Right hindlimb (tissue), 1 donor: Measurements from ENCODE around the gene CBR3.
"Not testable (repeated sequence)": the region's sequence is repeated elsewhere in the genome, so short reads cannot be mapped to it uniquely, and the experiment has no call there.

Experiments
- DNase-seq: peaks from one replicate; pipeline ENCODE4 v3.0.0-alpha.2; 2018

CBR3 gene

DNA sequence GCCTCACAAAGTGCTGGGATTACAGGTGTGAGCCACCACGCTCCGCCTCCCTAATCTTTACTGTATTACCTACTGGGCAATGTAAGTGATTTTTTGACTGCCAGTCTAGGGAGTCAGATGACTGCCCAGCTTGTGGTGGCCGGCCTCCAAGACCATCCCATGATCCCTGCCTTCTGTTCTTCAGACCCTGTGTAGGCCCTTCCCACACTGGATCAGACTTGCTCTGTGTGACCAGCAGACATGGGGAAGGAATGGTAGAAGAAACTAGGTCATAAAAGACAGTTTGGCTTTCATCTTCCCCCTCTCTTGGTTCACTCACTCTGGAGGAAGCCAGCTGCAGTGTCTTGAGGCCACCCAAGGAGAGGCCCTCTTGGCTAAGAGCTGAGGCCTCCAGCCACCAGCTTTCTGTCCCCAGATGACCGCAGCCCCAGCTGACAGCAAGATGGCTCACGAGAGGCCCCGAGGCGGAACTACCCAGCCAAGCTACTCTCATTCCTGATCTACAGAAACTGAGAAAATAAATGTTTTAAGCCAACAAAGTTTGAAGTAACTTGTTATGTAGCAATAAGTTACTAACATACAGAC lies 14.5 kb upstream of the CBR3 start:
- no peak for DNase-seq

DNA sequence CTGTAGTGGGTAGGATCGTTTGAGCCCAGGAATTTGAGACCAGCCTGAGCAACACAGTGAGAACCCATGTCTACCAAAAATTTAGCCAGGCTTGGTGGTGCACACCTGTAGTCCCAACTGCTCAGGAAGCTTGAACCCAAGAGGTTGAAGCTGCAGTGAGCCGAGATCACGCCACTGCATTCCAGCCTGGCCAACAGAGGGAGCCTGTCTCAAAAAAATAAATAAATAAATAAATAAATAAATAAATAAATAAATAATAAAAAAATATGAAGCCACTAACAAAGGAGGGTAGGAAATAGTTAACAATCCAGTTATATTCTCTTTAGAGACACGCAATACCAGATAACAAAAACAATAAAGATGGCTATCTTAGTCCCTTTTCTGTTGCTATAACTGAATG lies 11.9 kb upstream of the CBR3 start:
- no peak for DNase-seq

DNA sequence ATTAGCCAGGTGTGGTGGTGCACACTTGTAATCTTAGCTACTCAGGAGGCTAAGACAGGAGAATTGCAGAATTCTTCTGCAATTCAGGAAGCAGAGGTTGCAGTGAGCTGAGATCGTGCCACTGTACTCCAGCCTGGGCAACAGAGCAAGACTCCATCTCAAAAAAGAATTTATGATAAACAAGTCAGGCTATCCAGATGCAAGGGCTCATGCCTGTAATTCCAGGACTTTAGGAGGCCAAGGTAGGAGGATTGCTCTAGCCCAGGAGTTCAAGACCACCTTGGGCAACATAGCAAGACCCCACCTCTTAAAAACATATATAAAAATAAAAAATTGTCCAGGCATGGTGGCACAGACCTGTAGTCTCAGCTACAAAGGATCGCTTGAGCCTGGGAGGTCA lies 10.5 kb upstream of the CBR3 start:
- no peak for DNase-seq

DNA sequence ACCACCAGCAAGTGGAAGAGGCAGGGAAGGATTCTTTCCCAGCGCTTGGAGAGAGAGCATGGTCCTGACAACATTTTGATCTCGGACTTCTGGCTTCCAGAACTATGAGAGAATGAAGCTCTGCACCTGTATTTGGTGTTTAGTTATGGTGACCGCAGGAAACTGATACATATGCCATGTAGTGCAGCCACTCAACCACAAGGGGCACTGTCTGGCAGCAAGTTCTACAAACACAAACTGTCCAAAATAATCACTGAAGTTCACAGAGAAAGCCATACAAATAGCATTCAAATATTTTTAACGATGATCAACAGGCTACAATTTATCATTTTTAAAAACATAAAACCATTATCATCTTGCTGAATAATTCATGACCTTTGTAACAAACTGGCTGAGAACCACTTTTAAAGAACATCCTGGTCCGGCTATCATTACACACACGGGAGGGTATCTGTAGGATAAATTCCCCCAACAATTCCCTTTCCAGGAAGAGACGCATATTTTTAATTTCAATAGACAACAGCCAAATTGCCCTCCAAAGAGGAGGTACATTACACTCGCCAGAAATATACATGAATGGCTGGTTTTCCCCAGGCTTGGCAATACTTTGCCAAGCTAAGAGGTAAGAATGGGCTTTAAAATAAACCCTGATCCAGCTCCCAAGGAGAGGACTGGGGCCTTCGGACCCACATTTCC lies 9.2 kb upstream of the CBR3 start:
- no peak for DNase-seq

DNA sequence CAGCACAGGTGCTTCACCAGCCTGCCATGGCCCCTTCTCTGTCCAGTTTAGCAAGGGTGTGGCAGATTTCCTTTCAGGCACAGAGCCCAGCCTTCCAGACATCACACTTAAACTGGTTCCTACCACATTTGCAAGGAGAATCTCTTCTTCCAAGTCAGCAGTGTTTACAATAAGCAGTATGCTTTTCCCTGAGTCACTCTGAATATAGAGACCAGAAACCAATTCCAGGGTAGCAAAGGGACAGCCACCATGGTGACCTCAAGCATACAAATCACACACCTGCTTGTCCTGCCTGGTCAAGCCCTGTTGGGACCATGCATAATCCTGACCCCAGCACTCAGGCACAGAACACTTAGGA lies 8.7 kb upstream of the CBR3 start:
- DNase-seq: no peak

DNA sequence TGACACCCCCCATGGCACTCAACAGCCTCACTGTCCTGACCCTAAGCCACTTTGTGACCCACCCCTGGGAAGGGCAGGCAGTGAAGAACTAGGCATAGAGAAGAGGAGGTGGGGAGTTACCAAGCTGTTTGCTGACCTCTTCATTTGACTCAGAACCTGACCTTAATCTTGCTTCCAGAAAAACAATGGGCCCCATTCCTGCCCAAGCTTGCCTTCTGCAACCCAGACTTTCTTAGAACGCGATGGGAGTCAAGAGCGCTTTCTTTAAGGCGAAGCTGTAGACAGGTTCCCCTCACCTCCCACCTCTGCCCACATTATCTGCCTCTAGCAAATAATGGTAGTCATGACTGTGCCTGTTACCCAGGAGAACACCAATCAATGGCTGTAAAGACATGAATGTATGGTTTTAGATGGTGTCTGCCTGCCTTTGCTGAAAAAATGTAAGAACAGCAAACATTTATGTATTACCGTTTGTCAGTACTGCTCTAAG lies 8.2 kb upstream of the CBR3 start:
- DNase-seq: no peak

DNA sequence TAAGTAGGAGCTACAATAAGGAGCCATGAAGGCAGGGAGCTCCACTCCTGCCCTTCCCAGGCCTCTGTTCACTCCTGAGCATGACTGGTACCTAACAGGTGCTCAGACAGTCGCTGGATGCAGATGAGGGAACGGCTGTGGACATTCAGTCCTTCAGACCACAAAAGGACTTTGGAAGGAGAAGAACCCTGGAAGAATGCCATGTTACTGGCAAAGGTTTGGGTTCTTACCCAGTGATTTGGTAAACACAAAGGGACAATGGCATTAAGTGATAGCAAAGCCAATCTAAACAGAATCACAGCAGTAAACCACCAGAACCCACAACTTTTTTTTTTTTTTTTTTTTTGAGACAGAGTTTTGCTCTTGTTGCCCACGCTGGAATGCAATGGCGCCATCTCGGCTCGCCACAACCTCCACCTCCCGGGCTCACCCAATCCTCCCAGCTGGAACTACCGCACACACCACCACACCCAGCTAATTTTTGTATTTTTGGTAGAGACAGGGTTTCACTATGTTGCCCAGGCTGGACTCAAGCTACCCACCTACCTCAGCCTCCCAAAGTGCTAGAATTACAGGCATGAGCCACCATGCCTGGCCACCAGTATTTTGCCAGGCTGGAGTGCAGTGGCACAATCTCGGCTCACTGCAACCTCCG lies 7.5 kb upstream of the CBR3 start:
- DNase-seq: no peak

DNA sequence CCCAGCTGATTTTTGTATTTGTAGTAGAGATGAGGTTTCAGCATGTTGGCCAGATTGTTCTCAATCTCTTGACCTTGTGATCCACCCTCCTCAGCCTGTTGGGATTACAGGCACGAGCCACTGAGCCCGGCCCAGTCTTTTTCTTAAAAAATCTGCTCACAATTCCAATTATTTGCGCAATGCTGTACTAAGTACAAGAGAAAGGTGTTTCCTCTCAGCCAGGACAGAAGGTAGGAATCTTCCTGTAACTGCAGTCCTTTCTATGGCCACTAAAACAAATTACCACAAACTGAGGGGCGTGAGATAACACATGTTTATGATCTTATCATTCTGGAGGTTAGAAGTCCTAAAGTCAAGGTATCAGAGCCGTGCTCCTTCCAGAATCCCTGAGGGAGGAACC lies 6.9 kb upstream of the CBR3 start:
- DNase-seq: no peak

DNA sequence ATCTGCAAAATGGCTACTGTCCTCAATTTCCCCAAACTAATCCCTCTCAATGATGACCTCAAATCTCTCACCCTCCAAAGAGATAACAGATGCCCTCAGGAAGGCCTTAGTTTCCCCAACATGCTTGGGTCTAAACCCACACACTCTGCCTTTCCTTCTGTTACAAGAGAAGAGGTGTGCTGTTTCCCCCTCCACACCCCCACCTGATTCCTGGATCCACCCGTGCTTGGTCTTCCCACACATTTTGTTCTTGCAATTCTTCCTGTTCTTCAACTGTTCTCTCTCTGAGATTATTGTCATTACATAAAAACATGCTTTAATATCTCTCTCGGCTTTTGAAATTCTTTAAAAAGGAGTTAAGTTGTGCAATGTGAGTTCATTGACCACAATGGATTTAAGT lies 5.7 kb upstream of the CBR3 start:
- DNase-seq: no peak

DNA sequence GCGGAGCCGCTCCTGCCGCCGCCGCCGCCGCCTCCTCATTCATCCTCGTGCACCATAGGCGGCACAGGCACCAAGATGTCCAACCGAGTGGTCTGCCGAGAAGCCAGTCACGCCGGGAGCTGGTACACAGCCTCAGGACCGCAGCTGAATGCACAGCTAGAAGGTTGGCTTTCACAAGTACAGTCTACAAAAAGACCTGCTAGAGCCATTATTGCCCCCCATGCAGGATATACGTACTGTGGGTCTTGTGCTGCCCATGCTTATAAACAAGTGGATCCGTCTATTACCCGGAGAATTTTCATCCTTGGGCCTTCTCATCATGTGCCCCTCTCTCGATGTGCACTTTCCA lies 4.5 kb upstream of the CBR3 start:
- DNase-seq: not testable (repeated sequence)

DNA sequence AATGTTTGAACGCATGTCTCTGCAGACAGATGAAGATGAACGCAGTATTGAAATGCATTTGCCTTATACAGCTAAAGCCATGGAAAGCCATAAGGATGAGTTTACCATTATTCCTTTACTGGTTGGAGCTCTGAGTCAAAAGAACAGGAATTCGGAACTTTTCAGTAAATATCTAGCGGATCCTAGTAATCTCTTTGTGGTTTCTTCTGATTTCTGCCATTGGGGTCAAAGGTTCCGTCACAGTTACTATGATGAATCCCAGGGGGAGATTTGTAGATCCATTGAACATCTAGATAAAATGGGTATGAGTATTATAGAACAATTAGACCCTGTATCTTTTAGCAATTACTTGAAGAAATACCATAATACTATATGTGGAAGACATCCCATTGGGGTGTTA lies 4.0 kb upstream of the CBR3 start:
- DNase-seq: not testable (repeated sequence)

DNA sequence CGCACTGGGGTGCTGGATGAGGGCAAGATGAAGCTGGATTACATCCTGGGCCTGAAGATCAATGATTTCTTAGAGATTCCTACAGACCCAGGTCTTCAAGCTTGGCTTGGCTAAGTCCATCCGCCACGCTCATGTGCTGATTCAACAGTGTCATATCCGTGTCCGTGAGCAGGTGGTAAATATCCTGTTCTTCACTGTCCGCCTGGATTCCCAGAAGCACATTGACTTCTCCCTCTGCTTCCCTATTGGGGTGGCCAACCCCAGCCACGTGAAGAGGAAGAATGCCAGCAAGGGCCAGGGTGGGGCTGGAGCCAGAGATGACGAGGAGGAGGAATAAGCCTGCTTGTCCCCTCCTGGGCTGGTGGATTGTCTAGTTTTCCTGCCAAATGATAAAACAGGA lies 2.2 kb upstream of the CBR3 start:
- DNase-seq: no peak

DNA sequence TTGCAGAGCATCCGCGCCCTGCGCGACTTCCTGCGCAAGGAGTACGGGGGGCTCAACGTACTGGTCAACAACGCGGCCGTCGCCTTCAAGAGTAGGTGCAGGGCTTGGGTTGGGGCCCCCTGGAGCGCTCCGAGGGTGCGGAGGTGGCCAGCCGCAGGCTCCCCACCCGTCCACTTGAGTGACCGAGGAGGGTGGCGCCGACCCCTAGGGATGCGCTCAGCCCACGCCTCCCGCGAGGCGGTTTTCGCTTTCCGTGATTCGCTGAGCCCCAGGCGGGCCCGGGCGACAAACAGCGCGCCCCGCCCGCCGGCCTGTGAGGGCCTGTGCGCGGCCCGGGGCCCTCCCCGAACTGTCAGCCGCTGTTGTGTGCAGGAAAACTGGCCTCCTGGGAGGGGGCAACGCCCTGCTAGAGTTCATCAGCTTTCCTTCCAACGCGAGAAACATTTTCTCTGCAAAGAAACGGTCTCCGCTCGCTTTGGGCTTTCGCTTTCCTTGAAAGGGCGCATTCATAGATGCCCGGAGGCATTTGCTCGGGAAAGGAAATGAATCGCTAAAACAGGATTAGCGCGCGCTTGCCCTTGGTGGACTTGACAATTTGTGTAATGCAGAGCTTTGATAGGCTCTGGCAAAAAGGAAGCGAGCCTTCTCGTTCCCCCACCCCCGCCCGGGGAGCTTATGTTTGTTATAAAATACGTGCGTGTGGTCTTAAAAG lies 668 bp downstream of the CBR3 start:
- DNase-seq: peak; percentile 72

DNA sequence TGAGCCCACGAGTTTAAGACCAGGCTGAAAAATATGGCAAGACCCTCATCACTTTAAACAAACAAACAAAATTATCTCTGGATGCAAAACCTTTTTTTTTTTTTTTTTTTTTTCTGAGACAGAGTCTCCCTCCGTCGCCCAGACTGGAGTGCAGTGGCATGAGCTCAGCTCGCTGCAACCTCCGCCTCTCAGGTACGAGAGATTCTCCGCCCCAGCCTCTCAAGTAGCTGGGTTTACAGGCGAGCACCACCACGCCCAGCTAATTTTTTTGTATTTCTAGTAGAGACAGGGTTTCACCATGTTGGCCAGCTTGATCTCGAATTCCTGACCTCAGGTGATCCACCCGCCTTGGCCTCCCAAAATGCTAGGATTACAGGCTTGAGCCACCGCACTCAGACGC lies 4.9 kb downstream of the CBR3 start:
- not testable (repeated sequence) for DNase-seq

DNA sequence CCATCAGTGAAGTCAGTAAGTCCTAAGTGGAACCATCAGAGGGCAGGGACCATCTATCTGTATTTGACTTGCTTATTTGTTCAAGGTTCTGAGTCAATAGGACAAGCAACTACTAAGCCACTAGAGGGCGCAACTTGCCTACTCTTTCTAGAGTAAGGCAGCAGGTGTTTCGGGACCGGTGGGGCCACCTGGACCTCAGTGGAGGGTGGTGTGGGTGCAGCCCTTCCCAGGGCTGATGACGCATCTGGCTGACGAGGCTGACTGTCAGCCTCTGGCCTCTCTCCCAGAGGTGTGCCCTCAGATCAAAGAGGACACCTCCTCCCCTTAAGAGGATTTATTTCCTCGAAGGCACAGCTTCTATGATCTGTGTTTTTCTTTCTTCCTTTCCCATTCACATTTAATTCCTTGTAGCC lies 6.6 kb downstream of the CBR3 start:
- DNase-seq: peak; percentile 70

DNA sequence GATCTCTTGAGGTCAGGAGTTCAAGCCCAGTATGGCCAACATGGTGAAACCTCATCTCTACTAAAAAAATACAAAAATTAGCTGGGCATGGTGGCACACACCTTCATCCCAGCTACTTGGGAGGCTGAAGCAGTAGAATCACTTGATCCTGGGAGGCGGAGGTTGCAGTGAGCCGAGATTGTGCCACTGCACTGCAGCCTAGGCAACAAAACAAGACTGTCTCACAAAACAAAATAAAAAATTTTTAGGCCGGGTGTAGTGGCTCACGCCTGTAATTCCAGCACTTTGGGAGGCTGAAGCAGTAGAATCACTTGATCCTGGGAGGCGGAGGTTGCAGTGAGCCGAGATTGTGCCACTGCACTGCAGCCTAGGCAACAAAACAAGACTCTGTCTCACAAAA lies 9.4 kb downstream of the CBR3 start:
- not testable (repeated sequence) for DNase-seq

DNA sequence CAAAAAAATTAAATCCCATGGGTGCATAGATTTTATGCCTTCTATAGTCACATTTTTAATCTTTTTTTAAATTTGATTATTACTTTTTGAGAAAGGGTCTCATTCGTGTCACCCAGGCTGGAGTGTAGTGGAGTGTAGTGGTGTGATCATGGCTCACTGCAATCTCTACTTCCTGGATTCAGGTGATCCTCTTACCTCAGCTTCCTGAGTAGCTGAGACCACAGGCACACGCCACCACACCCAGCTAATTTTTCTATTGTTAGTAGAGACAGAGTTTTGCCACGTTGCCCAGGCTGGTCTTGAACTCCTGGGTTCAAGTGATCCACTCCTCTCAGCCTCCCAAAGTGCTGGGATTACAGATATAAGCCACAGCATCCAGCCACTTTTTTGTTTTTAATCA lies 10.4 kb downstream of the CBR3 start:
- no peak for DNase-seq

DNA sequence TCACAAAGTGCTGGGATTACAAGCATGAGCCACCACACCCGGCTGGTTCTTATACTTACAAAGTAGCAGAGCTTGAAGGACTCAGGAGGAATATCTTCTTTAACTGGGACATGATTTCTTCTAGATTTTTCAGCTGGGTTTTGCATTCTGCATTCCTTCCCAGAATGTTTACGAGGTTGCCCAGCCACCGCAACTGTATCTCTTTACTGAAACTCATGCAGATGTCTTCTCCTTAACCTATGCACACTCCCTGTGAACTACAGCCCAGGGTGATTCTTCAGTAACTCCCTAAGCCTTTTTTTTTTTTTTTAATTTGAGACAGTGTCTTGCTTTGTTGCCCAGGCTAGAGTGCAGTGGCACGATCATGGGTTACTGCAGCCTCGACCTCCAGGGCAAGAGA lies 13.0 kb downstream of the CBR3 start:
- DNase-seq: no peak

DNA sequence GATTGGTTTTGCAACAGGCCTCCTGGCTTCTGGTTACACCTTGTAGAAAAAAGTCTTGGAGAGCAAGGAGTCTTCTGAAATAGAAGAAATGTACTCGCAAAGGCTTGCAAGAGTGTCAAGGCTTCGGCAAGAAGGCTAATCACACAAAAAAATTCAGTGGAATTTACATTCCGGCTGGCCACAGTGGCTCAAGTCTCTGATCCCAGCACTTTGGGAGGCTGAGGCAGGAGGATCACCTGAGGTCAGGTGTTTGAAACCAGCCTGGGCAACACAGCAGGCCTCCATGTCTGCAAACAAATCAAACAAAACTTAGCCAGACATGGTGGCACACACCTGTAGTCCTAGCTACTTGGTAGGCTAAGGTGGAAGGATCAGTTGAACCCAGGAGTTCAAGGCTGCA lies 14.0 kb downstream of the CBR3 start:
- DNase-seq: no peak

DNA sequence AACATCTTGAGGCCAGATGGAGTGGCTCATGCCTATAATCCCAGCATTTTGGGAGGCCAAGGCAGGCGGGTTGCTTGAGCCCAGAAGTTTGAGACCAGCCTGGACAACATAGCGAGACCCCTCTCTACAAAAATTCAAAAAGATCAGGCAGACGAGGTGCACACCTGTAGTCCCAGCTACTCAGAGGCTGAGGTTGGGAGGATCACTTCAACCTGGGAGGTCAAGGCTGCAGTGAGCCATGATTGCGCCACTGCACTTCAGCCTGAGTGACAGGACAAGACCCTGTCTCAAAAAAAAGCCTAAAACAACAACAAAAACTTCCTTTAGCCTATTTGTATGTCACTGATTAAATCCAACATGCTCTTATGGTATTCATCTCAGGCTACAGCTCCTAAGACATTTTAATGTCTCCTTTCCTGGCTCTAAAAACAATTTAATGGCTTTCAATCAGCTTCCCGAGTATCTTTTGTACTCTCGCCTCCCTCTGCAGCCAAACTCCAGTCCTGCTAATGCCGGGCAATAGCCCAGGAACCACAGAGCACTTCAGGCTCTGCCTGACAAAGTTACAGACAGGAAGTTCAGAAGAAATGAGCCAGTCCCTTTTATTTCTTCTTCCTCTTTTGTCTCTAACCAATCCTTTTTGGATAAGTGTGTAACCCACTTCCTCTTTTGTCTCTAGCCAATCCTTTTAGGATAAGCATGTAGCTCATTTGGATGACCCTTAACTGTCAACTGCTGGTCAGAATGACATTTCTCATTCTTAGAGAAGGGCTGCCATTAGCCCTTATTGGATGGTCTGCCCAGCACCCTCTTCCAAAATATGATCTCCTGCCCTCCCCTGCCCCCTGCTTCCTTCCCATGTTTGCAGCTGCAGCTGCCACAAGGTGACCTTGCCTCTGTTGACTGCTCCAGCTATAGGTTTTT lies 15.2 kb downstream of the CBR3 start:
- DNase-seq: peak; percentile 43

DNA sequence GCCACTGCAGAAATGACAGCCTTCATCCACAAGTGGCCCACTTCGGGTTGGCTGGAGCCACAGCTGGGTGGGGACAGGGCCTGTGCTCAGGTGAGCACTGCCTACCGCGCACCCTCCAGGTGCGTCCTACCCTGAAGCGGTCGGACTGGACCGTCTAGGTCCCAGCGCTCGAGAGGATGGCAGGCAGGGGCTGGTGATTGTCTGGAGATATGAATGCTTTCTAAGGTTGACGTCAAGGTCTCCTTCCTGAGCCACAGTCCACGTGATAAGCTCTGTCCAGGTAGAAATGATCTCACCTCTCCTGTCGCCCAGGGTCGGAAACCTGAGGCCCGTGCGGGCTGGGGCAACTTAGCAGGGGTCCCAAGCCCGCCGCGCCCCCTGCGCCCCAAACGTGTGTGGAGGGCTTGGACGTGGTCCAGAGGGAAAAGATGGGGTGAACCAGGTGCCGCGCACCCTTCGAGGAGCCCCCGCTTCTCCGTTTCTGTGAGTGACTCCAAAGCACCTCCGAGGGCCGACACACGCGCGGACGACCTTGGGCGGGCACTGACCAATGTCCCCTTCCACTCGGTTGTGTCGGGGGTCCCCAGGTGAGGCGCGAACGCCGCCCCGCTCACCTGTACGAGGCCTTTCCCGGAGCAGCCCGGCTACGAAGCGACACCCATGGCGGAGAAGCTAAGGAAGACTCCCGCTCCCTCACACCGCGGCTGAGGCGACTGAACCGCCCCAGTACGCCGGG lies 20.9 kb downstream of the CBR3 start:
- no peak for DNase-seq

DNA sequence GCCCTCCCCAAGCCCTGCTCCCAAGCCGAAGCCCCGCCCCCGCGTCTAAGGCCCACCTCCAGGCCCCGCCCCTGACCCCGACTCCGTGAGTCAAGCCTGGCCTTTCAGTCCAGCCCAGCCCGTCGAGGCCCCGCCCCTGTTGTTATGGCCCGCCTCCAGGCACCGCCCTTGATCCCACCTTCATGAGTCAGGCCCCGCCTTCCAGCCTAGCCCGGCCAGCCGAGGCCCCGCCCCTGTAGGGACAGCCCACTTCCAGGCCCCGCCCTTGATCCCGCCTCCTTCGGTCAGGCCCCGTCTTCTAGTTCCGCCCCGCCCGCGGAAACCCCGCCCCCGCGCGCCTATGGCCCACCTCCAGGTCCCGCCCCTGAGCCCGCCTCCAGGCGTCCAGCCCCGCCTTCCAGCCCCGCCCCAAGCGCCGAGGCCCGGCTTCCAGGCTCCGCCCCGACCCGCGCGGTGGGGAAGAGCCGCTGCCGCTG lies 21.5 kb downstream of the CBR3 start:
- DNase-seq: peak; percentile 100
